Caco-2 (cell line): ENCODE results near the gene EIF2S2. TPM values are rescaled to one million over a fixed set of nuclear protein-coding genes. Genes with fewer than 3 reads are reported as not detected.
A peak's percentile ranks its signal among the peaks of the same experiment; 100 is the strongest.
"Not testable (repeated sequence)": the region's sequence is repeated elsewhere in the genome, so short reads cannot be mapped to it uniquely, and the experiment has no call there.

Experiments
- BruUV-seq: library from RNA; stranded (reverse); fragments of 400-500 nt; replicated peaks from 2 replicates; lab custom pipeline; 2021; lab: Mats Ljungman, UMichigan
- CTCF ChIA-PET: fragments of 300-600 bp; sonication (Branson Sonifier 250); formaldehyde crosslinking; loops from one replicate; lab custom pipeline; 2022; ENCODE audit warnings: antibody characterized with exemption; lab: Charles Lee
- POLR2A ChIA-PET: fragments of 300-600 bp; sonication (Branson Sonifier 250); formaldehyde crosslinking; loops from one replicate; lab custom pipeline; 2022; ENCODE audit warnings: antibody characterized with exemption; lab: Charles Lee
- DNase-seq, 2 experiments: peaks; one replicate each; pipeline versions ENCODE4 v3.0.0 to v3.0.0-alpha.2; 2020 to 2022
- H3K27me3 ChIP-seq: replicated peaks from 2 replicates; pipeline ENCODE4 v1.6.0; 2011; ENCODE audit warnings: low read length; ENCODE audit not compliant: control insufficient read depth, insufficient read depth
- H3K36me3 ChIP-seq: 2 replicates; pipeline ENCODE4 v1.5.1; 2011; ENCODE audit warnings: low read length; ENCODE audit not compliant: control insufficient read depth, insufficient read depth
- H3K4me1 ChIP-seq: fragments of 250-450 bp; sonication (Bioruptor Pico); 2 replicates; pipeline ENCODE4 v1.5.1; 2020; ENCODE audit warnings: mild to moderate bottlenecking
- H3K4me3 ChIP-seq: 2 replicates; pipeline ENCODE4 v1.5.1; 2011; ENCODE audit warnings: low read depth, mild to moderate bottlenecking, control low read depth, low read length
- H3K9me3 ChIP-seq: fragments of 250-450 bp; sonication (Bioruptor Pico); 2 replicates; pipeline ENCODE4 v1.5.1; 2020; ENCODE audit warnings: mild to moderate bottlenecking, moderate library complexity
- H3K27ac Mint-ChIP-seq: one replicate; pipeline ENCODE4 v1.8.0; 2022; ENCODE audit warnings: mixed read lengths; ENCODE audit not compliant: unreplicated experiment
- H3K27me3 Mint-ChIP-seq: one replicate; pipeline ENCODE4 v1.8.0; 2022; ENCODE audit warnings: mixed read lengths; ENCODE audit not compliant: insufficient read depth, unreplicated experiment
- H3K36me3 Mint-ChIP-seq: one replicate; pipeline ENCODE4 v1.8.0; 2022; ENCODE audit warnings: mild to moderate bottlenecking, mixed read lengths; ENCODE audit not compliant: insufficient read depth, unreplicated experiment
- H3K4me1 Mint-ChIP-seq: one replicate; pipeline ENCODE4 v1.8.0; 2022; ENCODE audit warnings: low read depth, mixed read lengths; ENCODE audit not compliant: unreplicated experiment
- H3K4me3 Mint-ChIP-seq: one replicate; pipeline ENCODE4 v1.8.0; 2022; ENCODE audit warnings: mild to moderate bottlenecking, moderate library complexity, mixed read lengths; ENCODE audit not compliant: unreplicated experiment
- H3K9me3 Mint-ChIP-seq: one replicate; pipeline ENCODE4 v1.8.0; 2022; ENCODE audit warnings: mixed read lengths; ENCODE audit not compliant: unreplicated experiment
- CTCF ChIP-seq, 2 experiments: fragments of 200-600 bp in 1 of 2; IDR thresholded peaks; 1 replicate in 1 of 2; 2 replicates in 1 of 2; pipeline versions ENCODE4 v1.5.1 to v1.8.0; 2011 to 2022; ENCODE audit warnings: antibody characterized with exemption in 1 of 2, control low read depth in 1 of 2, inconsistent platforms in 1 of 2, low read depth in 1 of 2, low read length in 1 of 2, mild to moderate bottlenecking in 1 of 2, moderate library complexity in 1 of 2; ENCODE audit not compliant: insufficient read depth in 1 of 2, severe bottlenecking in 1 of 2, unreplicated experiment in 1 of 2
- intact Hi-C: fragments of 100-400 bp; cut with micrococcal nuclease; formaldehyde crosslinking; loops from one replicate; pipeline ENCODE4 v1.10.0; 2022; ENCODE audit not compliant: unreplicated experiment
- total RNA-seq: library from RNA; stranded (reverse); gene quantifications from 2 replicates; pipeline ENCODE4 v1.2.3, GENCODE V29; 2022

EIF2S2 gene
- total RNA-seq, 1 experiment from 2014 or later, result 299 TPM

- H3K4me1 ChIP-seq, result no peaks in the 10 kb centered on the region
- no peak overlapping the region for H3K4me3 ChIP-seq
- no peak for TF ChIP-seq CTCF (IDR thresholded peaks at IDR 0.05; ENCODE audit: insufficient read depth in 1 of 2, low read depth in 1 of 2, low read length in 1 of 2, severe bottlenecking in 1 of 2, unreplicated experiment in 1 of 2)
- BruUV-seq, result no TSS peak
- peaks cover 6% of the 10 kb centered on the region for H3K27me3 Mint-ChIP-seq
- H3K27ac Mint-ChIP-seq, result no peak overlapping the region
- no peaks in the 10 kb centered on the region for H3K4me1 Mint-ChIP-seq
- H3K36me3 Mint-ChIP-seq, result no peaks in the 10 kb centered on the region
- H3K4me3 Mint-ChIP-seq, result no peak overlapping the region
- no peak for DNase-seq
- no peaks in the 10 kb centered on the region for H3K36me3 ChIP-seq
- CTCF ChIA-PET, result interaction anchor here (0.7 to 1.9 kb wide), 2 partner anchors 46 to 210 kb away, joined by 3 to 4 read pairs; no protein-coding TSS in a partner anchor
- POLR2A ChIA-PET, result interaction anchor here (0.9 kb wide), 1 partner anchor 31 kb away, joined by 3 read pairs; the partner anchor contains the start of gene EIF2S2
- H3K27me3 ChIP-seq, result no peaks in the 10 kb centered on the region
- H3K9me3 Mint-ChIP-seq, result no peaks in the 10 kb centered on the region
- intact Hi-C loops, result loop anchor here (2.0 kb wide), 1 partner anchor 73 kb away; no protein-coding TSS in a partner anchor
- H3K9me3 ChIP-seq, result no peaks in the 10 kb centered on the region
Measured at GRCh38 chr20:34143951-34144350, 31.9 kb upstream of the EIF2S2 start.

- CTCF ChIA-PET, result no interaction called here
- no peaks in the 10 kb centered on the region for H3K4me1 Mint-ChIP-seq
- peaks cover 6% of the 10 kb centered on the region for H3K27me3 Mint-ChIP-seq
- no peaks in the 10 kb centered on the region for H3K36me3 Mint-ChIP-seq
- no peaks in the 10 kb centered on the region for H3K9me3 Mint-ChIP-seq
- no peaks in the 10 kb centered on the region for H3K4me1 ChIP-seq
- intact Hi-C loops, result loop anchor here (2.0 kb wide), 1 partner anchor 75 kb away; no protein-coding TSS in a partner anchor
- H3K9me3 ChIP-seq, result no peaks in the 10 kb centered on the region; the same call in 1 of the 2 replicates
- H3K4me3 Mint-ChIP-seq, result no peak overlapping the region
- DNase-seq, result no peak
- no TSS peak for BruUV-seq
- POLR2A ChIA-PET, result no interaction called here
- H3K36me3 ChIP-seq, result no peaks in the 10 kb centered on the region
- no peak overlapping the region for H3K4me3 ChIP-seq
- H3K27ac Mint-ChIP-seq, result no peak overlapping the region
- H3K27me3 ChIP-seq, result no peaks in the 10 kb centered on the region
- TF ChIP-seq CTCF (IDR thresholded peaks at IDR 0.05; ENCODE audit: insufficient read depth in 1 of 2, low read depth in 1 of 2, low read length in 1 of 2, severe bottlenecking in 1 of 2, unreplicated experiment in 1 of 2), result no peak
Measured at GRCh38 chr20:34142121-34142520, 30.1 kb upstream of the EIF2S2 start.

- POLR2A ChIA-PET, result no interaction called here
Measured at GRCh38 chr20:34141293-34141692, 29.2 kb upstream of the EIF2S2 start.

GRCh38 chr20:34135525-34136275 lies 23.7 kb upstream of the EIF2S2 start:
- Mint-ChIP-seq H3K4me3 (peak overlapping the region; percentile 6), H3K27ac (peak overlapping the region; percentile 10), H3K4me1 (peaks cover 20% of the 10 kb centered on the region)
- H3K36me3 ChIP-seq, CTCF ChIA-PET, H3K4me3 ChIP-seq, BruUV-seq, H3K27me3 ChIP-seq, H3K9me3 Mint-ChIP-seq, H3K36me3 Mint-ChIP-seq, H3K9me3 ChIP-seq, H3K27me3 Mint-ChIP-seq, intact Hi-C loops: not testable (repeated sequence)
- peaks cover 24% of the 10 kb centered on the region for H3K4me1 ChIP-seq
- POLR2A ChIA-PET, result interaction anchor here (0.6 to 1.0 kb wide), 2 partner anchors 23 to 115 kb away, joined by 3 to 5 read pairs; partner anchors contain the start of gene EIF2S2
- DNase-seq, result peak in 1 of 2 experiments; percentile 59

More at GRCh38 chr20:34141293-34141692, 29.2 kb upstream of the EIF2S2 start:
- no peaks in the 10 kb centered on the region for H3K27me3 ChIP-seq
- H3K9me3 ChIP-seq, result no peaks in the 10 kb centered on the region; the same call in 1 of the 2 replicates
- TF ChIP-seq CTCF (IDR thresholded peaks at IDR 0.05; ENCODE audit: insufficient read depth in 1 of 2, low read depth in 1 of 2, low read length in 1 of 2, severe bottlenecking in 1 of 2, unreplicated experiment in 1 of 2), result no peak
- no peak overlapping the region for H3K4me3 ChIP-seq
- peaks cover 6% of the 10 kb centered on the region for H3K27me3 Mint-ChIP-seq
- no peak for DNase-seq
- no peak overlapping the region for H3K4me3 Mint-ChIP-seq
- no peaks in the 10 kb centered on the region for H3K36me3 ChIP-seq
- intact Hi-C loops, result no loop called here
- H3K27ac Mint-ChIP-seq, result no peak overlapping the region
- H3K4me1 Mint-ChIP-seq, result peaks cover 4% of the 10 kb centered on the region
- CTCF ChIA-PET, result interaction anchor here (0.7 kb wide), 1 partner anchor 23 kb away, joined by 3 read pairs; no protein-coding TSS in a partner anchor
- peaks cover 5% of the 10 kb centered on the region for H3K4me1 ChIP-seq
- no peaks in the 10 kb centered on the region for H3K36me3 Mint-ChIP-seq
- no TSS peak for BruUV-seq
- peaks cover 5% of the 10 kb centered on the region for H3K9me3 Mint-ChIP-seq
